GM18498 (cell line): ENCODE results near the gene CADM3.
A peak's percentile ranks its signal among the peaks of the same experiment; 100 is the strongest.

Source experiments
- ATAC-seq: cut with Tn5 transposase; IDR thresholded peaks from one replicate; pipeline ENCODE4 v1.9.1; 2021; ENCODE audit warnings: mild to moderate bottlenecking, moderate library complexity; ENCODE audit not compliant: unreplicated experiment

Gene CADM3

GRCh38 chr1:159172614-159173291 is 1.3 kb downstream of the CADM3 start:
- ATAC-seq = no peak

- no peak for ATAC-seq
Measured at GRCh38 chr1:159173320-159173719, 1.9 kb downstream of the CADM3 start.

GRCh38 chr1:159175571-159175970 is 4.2 kb downstream of the CADM3 start:
- ATAC-seq = no peak

- no peak for ATAC-seq
Measured at GRCh38 chr1:159177272-159177907, 6.0 kb downstream of the CADM3 start.

- no peak for ATAC-seq
Measured at GRCh38 chr1:159179906-159180305, 8.5 kb downstream of the CADM3 start.

- ATAC-seq = no peak
Measured at GRCh38 chr1:159180516-159180915, 9.1 kb downstream of the CADM3 start.

GRCh38 chr1:159181328-159182024 is 10.1 kb downstream of the CADM3 start:
- ATAC-seq = no peak

- no peak for ATAC-seq
Measured at GRCh38 chr1:159184201-159184600, 12.8 kb downstream of the CADM3 start.

- ATAC-seq = no peak
Measured at GRCh38 chr1:159185121-159185520, 13.7 kb downstream of the CADM3 start.

GRCh38 chr1:159187033-159187432 is 15.6 kb downstream of the CADM3 start:
- no peak for ATAC-seq

GRCh38 chr1:159187647-159188374 is 16.4 kb downstream of the CADM3 start:
- ATAC-seq = no peak

GRCh38 chr1:159188375-159188788 is 17.0 kb downstream of the CADM3 start:
- peak; percentile 94 for ATAC-seq

- ATAC-seq = no peak
Measured at GRCh38 chr1:159190441-159190840, 19.0 kb downstream of the CADM3 start.

GRCh38 chr1:159196543-159196942 is 25.1 kb downstream of the CADM3 start:
- no peak for ATAC-seq

- peak; percentile 90 for ATAC-seq
Measured at GRCh38 chr1:159197561-159198557, 26.4 kb downstream of the CADM3 start.

GRCh38 chr1:159199901-159200300 is 28.5 kb downstream of the CADM3 start:
- no peak for ATAC-seq

GRCh38 chr1:159200769-159201168 is 29.4 kb downstream of the CADM3 start:
- ATAC-seq = no peak

- ATAC-seq = no peak
Measured at GRCh38 chr1:159201642-159202041, 30.2 kb downstream of the CADM3 start.

GRCh38 chr1:159203610-159204009 is 32.2 kb downstream of the CADM3 start:
- no peak for ATAC-seq
